Fibroblast of lung (primary cell): Measurements from ENCODE around the gene FNBP1L. TPM values are rescaled to one million over a fixed set of nuclear protein-coding genes. Genes with fewer than 3 reads are reported as not detected.
"Not testable (repeated sequence)": the region's sequence is repeated elsewhere in the genome, so short reads cannot be mapped to it uniquely, and the experiment has no call there.

Source experiments
- DNase-seq, 2 donors: peaks; one replicate each; pipeline versions ENCODE4 v3.0.0 to v3.0.0-alpha.2; 2010; ENCODE audit warnings: low read depth in 2 of 2
- H2AFZ ChIP-seq: 2 replicates; pipeline ENCODE4 v1.5.1; 2012; ENCODE audit warnings: low read length, control low read depth, inconsistent platforms
- H3K27ac ChIP-seq: 2 replicates; pipeline ENCODE4 v1.5.1; 2011; ENCODE audit warnings: low read length, control low read depth; ENCODE audit not compliant: insufficient read depth
- H3K27me3 ChIP-seq: 2 replicates; pipeline ENCODE4 v1.5.1; 2011; ENCODE audit warnings: mild to moderate bottlenecking, low read length; ENCODE audit not compliant: control insufficient read depth, insufficient read depth
- H3K36me3 ChIP-seq: 2 replicates; pipeline ENCODE4 v1.5.1; 2011; ENCODE audit warnings: low read length; ENCODE audit not compliant: control insufficient read depth, insufficient read depth
- H3K4me1 ChIP-seq: 2 replicates; pipeline ENCODE4 v1.5.1; 2011; ENCODE audit warnings: low read length; ENCODE audit not compliant: control insufficient read depth, insufficient read depth; ENCODE audit errors: extremely low read depth
- H3K4me2 ChIP-seq: 2 replicates; pipeline ENCODE4 v1.5.1; 2011; ENCODE audit warnings: low read length, control low read depth; ENCODE audit not compliant: insufficient read depth; ENCODE audit errors: extremely low read depth
- H3K4me3 ChIP-seq, 4 experiments: fragments of 200-600 bp in 1 of 4; sonication (generic) in 1 of 4; replicated peaks in 1 of 4; 2 replicates each; pipeline ENCODE4 v1.5.1; 2011 to 2016; ENCODE audit warnings: low read length in 4 of 4, low read depth in 3 of 4, mild to moderate bottlenecking in 3 of 4, control low read depth in 2 of 4, inconsistent platforms in 1 of 4, mixed read lengths in 1 of 4; ENCODE audit not compliant: insufficient read depth in 1 of 4; ENCODE audit errors: control extremely low read depth in 1 of 4
- H3K79me2 ChIP-seq: 2 replicates; pipeline ENCODE4 v1.5.1; 2012; ENCODE audit warnings: mild to moderate bottlenecking, low read length, inconsistent platforms; ENCODE audit not compliant: control insufficient read depth, insufficient read depth
- H3K9ac ChIP-seq: 2 replicates; pipeline ENCODE4 v1.5.1; 2011; ENCODE audit warnings: mild to moderate bottlenecking, low read length, control low read depth; ENCODE audit not compliant: insufficient read depth
- H3K9me3 ChIP-seq: 2 replicates; pipeline ENCODE4 v1.5.1; 2012; ENCODE audit warnings: low read depth, low read length; ENCODE audit not compliant: control insufficient read depth, insufficient read depth
- H4K20me1 ChIP-seq: 2 replicates; pipeline ENCODE4 v1.5.1; 2011; ENCODE audit warnings: low read length; ENCODE audit not compliant: control insufficient read depth, insufficient read depth; ENCODE audit errors: extremely low read depth
- EZH2 ChIP-seq: IDR thresholded peaks from 2 replicates; pipeline ENCODE4 v1.5.1; 2012; ENCODE audit warnings: low read length, control low read depth, mild to moderate bottlenecking; ENCODE audit errors: missing control alignments
- polyA plus RNA-seq, 2 donors: library from polyadenylated mRNA; depleted of rRNA in 1 of 2; stranded (reverse) in 1 of 2; unstranded in 1 of 2; fragments of >200 nt; gene quantifications; 2 replicates each; pipeline ENCODE4 v1.2.1, GENCODE V29; 2011 to 2012; ENCODE audit warnings: missing spikeins in 1 of 2
- total RNA-seq: library from RNA; depleted of rRNA; stranded (reverse); fragments of >200 nt; gene quantifications from 2 replicates; pipeline ENCODE4 v1.2.1, GENCODE V29; 2014
- TF ChIP-seq, protein P1 (sequence below), 2 donors: IDR thresholded peaks in 1 of 2; conservative IDR thresholded peaks in 1 of 2; 1 replicate in 1 of 2; 2 replicates in 1 of 2; pipeline ENCODE4 v1.5.1; 2011 to 2012; ENCODE audit warnings: low read length in 2 of 2, control low read depth in 1 of 2, inconsistent platforms in 1 of 2, low read depth in 1 of 2, mild to moderate bottlenecking in 1 of 2

Gene FNBP1L
- total and polyA plus RNA-seq, 2 donors (not counting 1 experiment from before 2014, with no cell fraction given): 3.0 to 4.1 TPM

DNA sequence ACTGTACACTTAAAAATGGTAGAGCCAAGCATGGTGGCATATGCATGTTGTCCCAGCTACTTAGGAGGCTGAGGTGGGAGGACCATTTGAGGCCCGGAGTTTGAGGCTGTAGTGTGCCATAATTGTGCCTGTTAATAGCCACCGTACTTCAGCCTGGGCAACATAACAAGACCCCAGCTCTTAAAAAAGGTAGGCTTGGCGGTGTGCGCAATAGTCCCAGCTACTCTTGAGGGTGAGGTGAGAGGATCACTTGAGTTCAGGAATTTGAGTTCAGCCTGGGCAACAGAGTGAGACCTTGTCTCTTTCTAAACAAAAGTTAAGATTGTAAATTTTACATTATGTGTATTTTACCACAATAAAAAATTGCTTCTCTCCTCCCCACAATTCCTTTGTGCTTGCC, 19.7 kb downstream of the FNBP1L start:
- H3K27ac ChIP-seq: no peak overlapping the region
- H3K79me2 ChIP-seq: no peaks in the 10 kb centered on the region
- DNase-seq: no peak
- no peaks in the 10 kb centered on the region for H3K27me3 ChIP-seq
- H3K4me2 ChIP-seq: no peak overlapping the region
- TF ChIP-seq EZH2: no peak
- H4K20me1 ChIP-seq: no peaks in the 10 kb centered on the region
- H3K4me3 ChIP-seq: no peak overlapping the region
- H2AFZ ChIP-seq: no peak overlapping the region
- H3K9ac ChIP-seq: no peak overlapping the region
- no peaks in the 10 kb centered on the region for H3K36me3 ChIP-seq
- no peaks in the 10 kb centered on the region for H3K9me3 ChIP-seq
- H3K4me1 ChIP-seq: no peaks in the 10 kb centered on the region

DNA sequence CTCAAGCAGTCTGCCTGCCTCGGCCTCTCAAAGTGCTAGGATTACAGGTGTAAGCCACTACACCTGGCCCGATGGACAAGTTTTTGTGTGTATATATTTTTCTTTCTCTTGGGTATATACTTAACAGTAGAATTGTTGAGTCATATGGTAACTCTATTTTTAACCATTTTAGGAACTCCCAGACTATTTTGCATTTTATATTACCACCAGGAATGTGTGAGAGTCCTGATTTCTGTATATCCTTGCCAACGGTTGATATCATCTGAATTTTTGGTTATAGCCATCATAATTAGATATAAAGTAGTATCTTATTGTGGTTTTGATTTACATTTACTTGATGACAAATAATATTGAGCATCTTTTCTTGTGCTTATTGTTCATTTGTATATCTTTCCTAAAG, 20.7 kb downstream of the FNBP1L start:
- no peak overlapping the region for H3K27ac ChIP-seq
- no peaks in the 10 kb centered on the region for H3K4me1 ChIP-seq
- H3K27me3 ChIP-seq: no peaks in the 10 kb centered on the region
- H3K9ac ChIP-seq: no peak overlapping the region
- DNase-seq: peak in 1 of 2 donors; percentile 79
- no peak overlapping the region for H3K4me3 ChIP-seq
- no peaks in the 10 kb centered on the region for H4K20me1 ChIP-seq
- no peak overlapping the region for H3K4me2 ChIP-seq
- no peaks in the 10 kb centered on the region for H3K9me3 ChIP-seq
- H3K79me2 ChIP-seq: no peaks in the 10 kb centered on the region
- TF ChIP-seq, protein P1, sequence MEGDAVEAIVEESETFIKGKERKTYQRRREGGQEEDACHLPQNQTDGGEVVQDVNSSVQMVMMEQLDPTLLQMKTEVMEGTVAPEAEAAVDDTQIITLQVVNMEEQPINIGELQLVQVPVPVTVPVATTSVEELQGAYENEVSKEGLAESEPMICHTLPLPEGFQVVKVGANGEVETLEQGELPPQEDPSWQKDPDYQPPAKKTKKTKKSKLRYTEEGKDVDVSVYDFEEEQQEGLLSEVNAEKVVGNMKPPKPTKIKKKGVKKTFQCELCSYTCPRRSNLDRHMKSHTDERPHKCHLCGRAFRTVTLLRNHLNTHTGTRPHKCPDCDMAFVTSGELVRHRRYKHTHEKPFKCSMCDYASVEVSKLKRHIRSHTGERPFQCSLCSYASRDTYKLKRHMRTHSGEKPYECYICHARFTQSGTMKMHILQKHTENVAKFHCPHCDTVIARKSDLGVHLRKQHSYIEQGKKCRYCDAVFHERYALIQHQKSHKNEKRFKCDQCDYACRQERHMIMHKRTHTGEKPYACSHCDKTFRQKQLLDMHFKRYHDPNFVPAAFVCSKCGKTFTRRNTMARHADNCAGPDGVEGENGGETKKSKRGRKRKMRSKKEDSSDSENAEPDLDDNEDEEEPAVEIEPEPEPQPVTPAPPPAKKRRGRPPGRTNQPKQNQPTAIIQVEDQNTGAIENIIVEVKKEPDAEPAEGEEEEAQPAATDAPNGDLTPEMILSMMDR (conservative IDR thresholded peaks at IDR 0.05 in 1 of 2, IDR thresholded peaks at IDR 0.05 in 1 of 2; ENCODE audit: low read depth in 1 of 2, low read length in 2 of 2): no peak
- no peak for TF ChIP-seq EZH2
- H2AFZ ChIP-seq: no peak overlapping the region
- H3K36me3 ChIP-seq: no peaks in the 10 kb centered on the region

DNA sequence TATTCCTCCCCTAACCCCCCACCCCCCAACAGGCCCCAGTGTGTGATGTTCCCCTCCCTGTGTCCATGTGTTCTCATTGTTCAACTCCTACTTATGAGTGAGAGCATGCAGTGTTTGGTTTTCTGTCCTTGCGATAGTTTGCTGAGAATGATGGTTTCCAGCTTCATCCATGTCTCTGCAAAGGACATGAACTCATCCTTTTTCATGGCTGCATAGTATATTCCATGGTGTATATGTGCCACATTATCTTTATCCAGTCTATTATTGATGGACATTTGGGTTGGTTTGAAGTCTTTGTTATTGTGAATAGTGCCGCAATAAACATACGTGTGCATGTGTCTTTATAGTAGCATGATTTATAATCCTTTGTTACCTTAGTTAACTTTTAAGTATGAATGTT, 21.3 kb downstream of the FNBP1L start:
- not testable (repeated sequence) for H3K79me2 ChIP-seq, H2AFZ ChIP-seq, H3K9me3 ChIP-seq, H3K4me3 ChIP-seq, H3K4me1 ChIP-seq, H3K27me3 ChIP-seq, H3K36me3 ChIP-seq, DNase-seq, H3K4me2 ChIP-seq, H3K27ac ChIP-seq, H4K20me1 ChIP-seq, H3K9ac ChIP-seq

DNA sequence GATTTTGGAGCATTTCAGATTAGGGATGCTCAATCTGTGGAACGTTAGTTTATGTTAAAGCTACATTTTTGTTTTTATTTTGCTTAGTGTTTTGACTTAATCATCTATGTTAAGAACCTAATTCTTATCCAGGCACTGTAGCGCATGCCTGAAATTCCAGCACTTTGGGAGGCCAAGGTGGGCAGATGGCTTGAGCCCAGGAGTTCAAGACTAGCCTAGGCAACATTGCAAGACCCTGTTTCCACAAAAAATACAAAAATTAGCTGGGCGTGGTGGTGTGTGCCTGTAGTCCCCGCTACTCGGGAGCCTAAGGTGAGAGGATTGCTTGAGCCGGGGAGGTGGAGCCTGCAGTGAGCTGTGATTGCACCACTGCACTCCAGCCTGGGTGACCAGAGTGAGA, 23.4 kb downstream of the FNBP1L start:
- Histone ChIP-seq H3K27me3 (no peaks in the 10 kb centered on the region), H3K4me1 (no peaks in the 10 kb centered on the region), H3K36me3 (no peaks in the 10 kb centered on the region), H3K27ac (no peak overlapping the region), H4K20me1 (no peaks in the 10 kb centered on the region), H3K4me3 (no peak overlapping the region), H3K4me2 (no peak overlapping the region), H3K9ac (no peak overlapping the region), H3K79me2 (no peaks in the 10 kb centered on the region), H2AFZ (no peak overlapping the region), H3K9me3 (no peaks in the 10 kb centered on the region)
- DNase-seq: no peak
- TF ChIP-seq, protein P1 (conservative IDR thresholded peaks at IDR 0.05 in 1 of 2, IDR thresholded peaks at IDR 0.05 in 1 of 2; ENCODE audit: low read depth in 1 of 2, low read length in 2 of 2): no peak
- TF ChIP-seq EZH2: no peak
